ENCODE data around the gene CFAP65.

Gene CFAP65

DNA sequence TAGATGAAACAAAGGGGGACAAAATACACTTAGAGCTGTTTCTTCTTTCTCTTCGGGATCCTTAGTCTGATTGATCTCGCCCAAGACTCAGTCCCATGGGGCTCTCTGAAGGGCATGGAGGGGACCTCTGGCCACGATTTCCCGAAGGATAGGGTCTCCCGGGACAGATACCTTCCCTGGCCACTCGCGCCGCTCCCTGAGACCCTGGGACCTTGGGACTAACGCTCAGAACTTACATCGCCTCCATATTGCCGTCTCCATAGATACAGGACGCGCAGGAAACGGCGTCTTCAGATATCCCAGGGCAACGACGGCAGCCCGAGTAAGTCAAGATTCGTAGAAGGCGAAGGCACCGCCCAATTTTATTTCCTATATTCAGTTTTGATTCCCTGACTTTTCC lies at the start of gene CFAP65:
CFAP65 (minus strand) TSS at position 265 of the 400 bp plus-strand sequence. CDS start 2,468 bp downstream, outside the sequence.
- no peak for DNase-seq

GRCh38 chr2:219090436-219091299 lies 49.4 kb upstream of the CFAP65 start:
- no peak for DNase-seq

DNA sequence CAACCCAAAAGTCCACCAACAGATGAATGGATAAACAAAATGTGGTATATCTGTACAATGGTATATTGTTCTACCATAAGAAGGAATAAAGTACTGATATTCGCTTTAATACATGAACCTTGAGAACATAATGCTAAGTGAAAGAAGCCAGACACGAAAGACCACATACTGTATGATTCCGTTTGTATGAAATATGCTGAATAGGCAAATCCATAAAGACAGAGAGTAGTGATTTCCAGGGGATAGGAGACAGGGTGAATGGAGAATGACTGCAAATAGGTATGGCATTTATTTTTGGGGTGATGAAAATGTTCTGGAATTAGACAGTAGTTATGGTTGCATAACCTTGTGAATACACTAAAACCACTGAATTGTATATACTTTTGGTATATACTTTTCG lies 48.0 kb upstream of the CFAP65 start:
- DNase-seq: no peak

DNA sequence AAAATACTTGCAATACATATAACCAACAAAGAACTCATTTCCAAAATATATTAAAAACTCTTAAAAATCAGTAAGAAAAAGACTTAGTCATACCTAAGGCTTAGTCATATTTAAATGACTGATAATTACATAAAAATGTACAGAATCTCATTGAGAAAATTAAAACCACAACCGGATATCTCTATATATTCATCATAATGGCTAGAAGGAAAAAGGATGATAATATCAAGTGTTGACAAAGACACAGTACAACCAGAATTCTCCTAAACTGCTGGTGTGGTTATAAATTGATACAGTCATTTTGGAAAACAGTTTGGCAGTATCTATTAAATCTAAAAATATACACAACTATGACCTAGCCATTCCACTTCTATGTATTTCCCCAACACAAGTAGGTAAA lies 46.5 kb upstream of the CFAP65 start:
- DNase-seq: no peak

- no peak for DNase-seq
Observed at GRCh38 chr2:219087361-219087760, 46.0 kb upstream of the CFAP65 start.

- no peak for DNase-seq
Observed at GRCh38 chr2:219086196-219086595, 44.9 kb upstream of the CFAP65 start.

GRCh38 chr2:219084791-219085190 lies 43.5 kb upstream of the CFAP65 start:
- no peak for DNase-seq

- no peak for DNase-seq
Observed at GRCh38 chr2:219082332-219082958, 41.1 kb upstream of the CFAP65 start.

- no peak for DNase-seq
Observed at GRCh38 chr2:219081701-219082331, 40.5 kb upstream of the CFAP65 start.

DNA sequence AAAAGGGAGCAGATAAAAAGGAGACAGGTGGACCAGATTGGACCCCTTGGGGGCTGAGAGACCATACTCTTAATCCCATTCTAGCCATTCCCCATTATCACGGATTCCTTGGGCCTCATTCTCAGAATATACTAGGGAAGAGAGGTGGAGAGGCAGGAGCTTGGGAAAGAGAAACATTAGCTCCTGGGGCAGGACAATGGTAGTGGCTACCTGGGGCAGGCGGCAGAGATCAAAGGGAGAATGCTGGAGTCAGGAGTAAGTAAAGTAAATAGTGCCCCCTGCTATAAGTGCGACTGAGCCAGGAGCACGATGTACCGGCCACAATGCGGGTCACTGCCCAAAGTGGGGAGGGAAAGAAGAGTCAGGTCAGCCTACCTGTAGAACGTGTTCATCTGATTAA lies 39.8 kb upstream of the CFAP65 start:
- no peak for DNase-seq

GRCh38 chr2:219079417-219079816 lies 38.1 kb upstream of the CFAP65 start:
- DNase-seq: no peak

- DNase-seq: no peak
Observed at GRCh38 chr2:219078951-219079350, 37.6 kb upstream of the CFAP65 start.

DNA sequence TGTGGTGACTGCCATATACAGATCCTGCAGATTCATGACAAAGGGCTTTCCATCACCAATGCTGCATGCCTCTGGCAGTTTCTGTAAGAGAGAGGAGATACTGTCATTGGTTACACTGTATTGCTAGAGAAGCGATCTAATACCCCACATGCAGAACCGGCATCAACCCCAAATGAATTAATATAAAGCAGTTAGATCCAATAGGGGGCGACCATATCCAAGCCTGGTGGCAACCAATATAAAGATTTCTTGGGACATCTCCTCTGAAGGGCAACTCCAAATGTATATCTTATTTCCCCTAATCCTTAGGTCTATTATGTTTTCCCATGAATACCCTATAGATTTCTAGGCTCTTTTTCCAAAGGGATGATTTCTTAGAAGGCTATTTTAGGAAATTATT lies 36.8 kb upstream of the CFAP65 start:
- no peak for DNase-seq

DNA sequence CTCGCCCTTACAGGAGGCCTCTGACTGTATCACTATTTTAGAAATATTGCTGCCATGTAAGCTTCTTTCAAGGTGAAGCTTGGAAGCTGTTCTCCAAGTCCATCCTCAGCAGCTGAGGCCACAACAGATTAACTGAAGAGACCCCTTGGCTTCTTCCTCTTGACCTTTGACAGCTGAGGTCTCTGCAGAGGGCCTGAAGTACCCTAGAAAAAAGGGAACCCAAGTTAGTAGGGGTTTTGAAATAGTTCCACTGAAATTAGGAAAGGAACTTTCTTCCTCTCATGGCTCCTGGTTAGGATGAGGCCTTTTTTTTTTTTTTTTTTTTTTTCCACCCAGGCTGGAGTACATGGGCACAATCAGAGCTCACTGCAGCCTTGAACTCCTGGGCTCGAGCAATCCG lies 34.9 kb upstream of the CFAP65 start:
- DNase-seq: no peak

DNA sequence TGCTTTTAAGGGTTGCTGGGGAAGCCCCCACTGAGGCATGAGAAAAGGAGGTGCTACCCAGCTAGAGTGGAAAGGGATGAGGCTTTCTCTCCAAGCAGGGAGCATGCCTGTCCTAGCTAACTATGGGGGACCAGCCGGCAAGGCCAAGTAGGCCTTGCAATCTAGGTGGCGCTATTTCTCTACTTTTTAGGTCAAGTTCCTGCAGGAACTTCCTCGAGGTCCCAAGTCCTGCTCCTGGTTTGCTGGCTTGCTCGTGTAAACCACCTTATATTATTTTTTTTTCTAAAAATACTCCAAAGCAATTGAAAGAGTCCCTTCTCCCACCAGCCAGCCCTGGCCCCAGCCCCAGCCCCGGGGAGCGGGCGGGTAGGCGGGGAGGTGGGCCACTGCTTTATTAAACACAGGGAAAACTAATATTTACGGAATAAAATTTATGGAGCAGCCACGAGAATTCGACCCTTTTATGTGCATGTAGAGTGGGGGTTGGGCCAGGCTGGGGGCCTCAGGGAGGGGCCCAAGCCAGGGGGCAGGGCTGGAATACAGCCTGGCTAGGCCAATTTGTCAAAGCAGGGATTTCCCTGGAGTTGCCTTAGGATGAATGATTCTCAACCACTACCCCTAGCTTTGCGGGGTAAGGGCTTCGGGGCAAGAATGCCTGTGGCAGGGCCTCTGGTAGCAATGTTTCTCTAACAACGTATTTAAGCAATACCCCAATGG lies 32.3 kb upstream of the CFAP65 start:
- no peak for DNase-seq

DNA sequence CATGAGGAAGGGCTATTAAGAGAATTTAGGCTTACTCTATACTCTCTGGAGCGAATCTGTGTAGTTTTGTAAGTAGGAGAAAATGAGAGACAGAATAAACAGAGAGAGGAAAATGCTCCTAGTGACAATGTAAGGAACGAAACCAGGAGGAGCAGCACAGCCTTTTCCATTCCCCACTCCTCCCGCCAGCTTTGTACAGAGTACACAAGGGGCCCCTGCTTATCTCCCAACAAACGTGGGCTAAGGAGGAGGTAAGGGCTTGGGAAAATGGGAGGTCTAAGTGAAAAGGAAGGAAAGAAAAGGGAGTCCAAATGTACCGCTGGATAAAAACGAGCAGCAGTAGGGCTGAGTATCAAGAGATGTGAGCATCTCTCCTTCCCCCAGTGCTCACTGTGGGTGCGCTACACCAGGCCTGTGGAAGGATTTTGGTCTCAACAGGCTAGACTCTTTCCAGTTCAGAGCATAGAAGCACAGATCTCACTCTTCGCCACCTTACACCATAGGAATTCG lies 31.5 kb upstream of the CFAP65 start:
- no peak for DNase-seq

GRCh38 chr2:219071131-219071816 lies 30.0 kb upstream of the CFAP65 start:
- no peak for DNase-seq

DNA sequence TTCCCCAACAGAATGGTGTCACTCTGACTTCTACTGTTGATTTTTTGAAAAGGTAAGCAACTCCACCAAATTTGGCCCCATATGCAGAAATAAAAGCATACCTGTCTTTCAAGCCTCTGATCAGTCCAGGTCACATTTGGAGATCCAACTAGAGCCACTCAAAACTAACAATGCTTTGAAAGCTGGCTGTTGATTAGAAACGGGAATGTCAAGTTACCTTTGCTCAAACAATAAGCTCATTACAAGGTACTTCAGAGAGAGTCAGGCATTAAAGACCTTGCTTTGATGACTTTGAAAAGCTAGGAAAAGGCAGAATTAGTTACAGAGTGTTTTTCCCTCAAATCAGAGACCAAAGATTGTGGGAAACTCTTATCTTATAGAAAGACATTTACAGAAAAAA lies 24.2 kb upstream of the CFAP65 start:
- no peak for DNase-seq

DNA sequence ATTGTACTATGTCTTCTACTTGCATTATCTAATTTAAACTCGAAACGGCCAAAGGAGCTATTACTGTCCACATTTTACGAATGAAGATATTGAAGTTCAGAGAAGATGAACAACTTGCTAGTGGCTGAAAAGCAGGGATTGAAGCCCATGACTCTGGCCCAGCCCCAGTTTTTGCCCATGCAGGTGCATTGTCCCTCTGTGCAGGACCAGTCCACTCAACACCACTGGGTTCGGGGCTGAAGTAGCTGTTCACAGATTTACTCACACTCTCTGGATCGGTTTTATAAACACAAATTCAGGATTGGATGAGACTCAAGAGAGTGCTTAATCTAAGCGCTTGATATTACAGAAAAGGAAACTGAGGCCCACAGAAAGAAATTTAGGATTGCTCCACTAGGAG lies 20.8 kb upstream of the CFAP65 start:
- no peak for DNase-seq

- DNase-seq: no peak
Observed at GRCh38 chr2:219060821-219061791, 19.8 kb upstream of the CFAP65 start, which contains the start of gene IHH. Gene IHH, minus strand, starts transcription at chr2:219060921. Its CDS starts 454 bp downstream, at chr2:219060467.
